Fibroblast of the aortic adventitia (primary cell): ENCODE measurements around the gene REV1. TPM values are rescaled to one million over a fixed set of nuclear protein-coding genes. Genes with fewer than 3 reads are reported as not detected.

Experiments
- DNase-seq: peaks from one replicate; pipeline ENCODE4 v3.0.0-alpha.2; 2010; ENCODE audit warnings: low read depth
- H3K4me3 ChIP-seq: 2 replicates; pipeline ENCODE4 v1.5.1; 2011; ENCODE audit warnings: low read depth, mild to moderate bottlenecking, control low read depth, low read length, moderate library complexity
- CTCF ChIP-seq: IDR thresholded peaks from 2 replicates; pipeline ENCODE4 v1.5.1; 2011; ENCODE audit warnings: mild to moderate bottlenecking, low read length, control low read depth, inconsistent platforms; ENCODE audit not compliant: insufficient read depth
- total RNA-seq: library from RNA; depleted of rRNA; stranded (reverse); fragments of >200 nt; gene quantifications from 2 replicates; pipeline ENCODE4 v1.2.3, GENCODE V29; 2012; ENCODE audit warnings: low replicate concordance

REV1 gene
- total RNA-seq, 1 donor: 36.2 TPM

GRCh38 chr2:99495115-99495860, 5.5 kb upstream of the REV1 start:
- DNase-seq: no peak
- H3K4me3 ChIP-seq: no peak overlapping the region
- no peak for TF ChIP-seq CTCF

- DNase-seq: no peak
- no peak overlapping the region for H3K4me3 ChIP-seq
- TF ChIP-seq CTCF: no peak
Observed at GRCh38 chr2:99492721-99493120, 2.9 kb upstream of the REV1 start.

GRCh38 chr2:99490623-99491461, 1.0 kb upstream of the REV1 start:
- H3K4me3 ChIP-seq: peak overlapping the region; percentile 86
- no peak for TF ChIP-seq CTCF
- DNase-seq: no peak

GRCh38 chr2:99489063-99489760, 605 bp downstream of the REV1 start:
- no peak for TF ChIP-seq CTCF
- H3K4me3 ChIP-seq: peak overlapping the region; percentile 86
- DNase-seq: peak; percentile 43

GRCh38 chr2:99488539-99489062, 1.2 kb downstream of the REV1 start:
- DNase-seq: peak; percentile 42
- no peak for TF ChIP-seq CTCF

GRCh38 chr2:99487906-99488305, 1.9 kb downstream of the REV1 start:
- TF ChIP-seq CTCF: no peak
- H3K4me3 ChIP-seq: no peak overlapping the region
- DNase-seq: no peak

More at GRCh38 chr2:99488539-99489062, 1.2 kb downstream of the REV1 start:
- peak overlapping the region; percentile 86 for H3K4me3 ChIP-seq
